Dermis blood vessel endothelial cell (primary cell): ENCODE data around the gene RBBP4. TPM values are rescaled to one million over a fixed set of nuclear protein-coding genes. Genes with fewer than 3 reads are reported as not detected.

Source experiments
- DNase-seq: peaks from one replicate; pipeline ENCODE4 v3.0.0; 2010
- total RNA-seq: library from RNA; depleted of rRNA; stranded (reverse); fragments of >200 nt; gene quantifications from 2 replicates; pipeline ENCODE4 v1.2.3, GENCODE V29; 2014

The RBBP4 gene
- total RNA-seq, 1 donor from 2014 or later, result 193 TPM

DNA sequence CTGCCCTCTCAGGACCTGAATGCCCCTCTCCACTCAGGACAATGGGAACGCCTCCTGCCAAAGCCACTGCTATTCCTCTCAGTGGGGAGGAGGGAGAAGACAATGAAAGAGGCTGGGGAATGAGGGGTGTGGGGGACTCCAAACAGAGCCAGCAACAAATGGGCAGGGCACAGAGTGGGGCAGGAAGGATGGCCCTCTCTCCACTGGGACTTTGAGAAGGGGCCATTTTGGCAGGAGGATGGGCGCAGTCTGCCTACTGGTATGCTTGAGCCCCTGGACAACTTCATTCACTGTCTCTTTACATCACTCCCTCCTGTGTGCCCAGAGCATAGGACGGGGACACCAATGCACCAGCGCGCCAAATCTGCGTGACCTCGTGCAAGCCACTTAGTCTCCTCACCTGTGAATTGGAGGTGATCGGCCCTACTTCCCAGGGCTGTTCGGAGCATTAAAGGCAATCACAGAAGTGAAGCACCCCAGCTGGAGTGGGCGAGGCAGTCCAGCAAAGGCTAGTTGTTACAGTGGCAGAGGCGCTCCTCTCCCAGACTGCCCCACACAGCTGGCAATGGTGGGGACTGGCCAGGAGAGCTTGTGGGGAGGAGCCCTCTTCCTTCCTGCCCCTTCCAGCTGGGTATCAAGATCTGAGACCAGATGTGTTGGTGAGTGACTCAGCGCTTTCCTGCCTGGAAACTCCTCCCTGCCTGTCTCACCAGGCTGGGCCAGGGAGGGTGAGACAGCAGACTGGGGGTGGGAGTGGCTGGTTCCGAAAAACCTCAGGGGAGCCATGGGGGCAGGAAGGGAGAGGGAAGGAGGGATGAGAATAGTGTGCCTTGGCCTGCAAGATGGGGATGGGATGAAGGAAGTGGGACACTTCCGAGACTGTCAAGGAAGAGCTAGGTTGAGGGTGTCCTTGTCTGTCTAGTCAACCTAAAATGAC is 73.9 kb downstream of the RBBP4 start:
- peak; percentile 88 for DNase-seq

DNA sequence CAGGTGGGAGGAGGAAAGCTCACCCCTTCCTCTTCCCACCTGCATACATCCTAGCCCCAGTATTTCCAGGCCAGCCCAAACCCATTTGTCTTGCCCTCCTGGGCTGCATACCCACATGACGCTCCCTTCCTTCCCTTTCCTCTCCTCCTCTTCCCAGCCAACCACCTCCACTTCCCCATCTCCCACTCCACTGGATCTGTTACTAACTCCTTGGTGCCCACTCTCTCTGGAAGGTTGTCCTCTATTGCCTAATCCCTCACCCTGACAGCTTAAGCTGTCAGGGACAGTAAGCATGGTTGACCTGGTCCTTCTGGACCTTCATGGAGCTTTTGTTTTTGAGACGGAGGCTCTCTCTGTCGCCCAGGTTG is 74.6 kb downstream of the RBBP4 start:
- DNase-seq, result no peak

DNA sequence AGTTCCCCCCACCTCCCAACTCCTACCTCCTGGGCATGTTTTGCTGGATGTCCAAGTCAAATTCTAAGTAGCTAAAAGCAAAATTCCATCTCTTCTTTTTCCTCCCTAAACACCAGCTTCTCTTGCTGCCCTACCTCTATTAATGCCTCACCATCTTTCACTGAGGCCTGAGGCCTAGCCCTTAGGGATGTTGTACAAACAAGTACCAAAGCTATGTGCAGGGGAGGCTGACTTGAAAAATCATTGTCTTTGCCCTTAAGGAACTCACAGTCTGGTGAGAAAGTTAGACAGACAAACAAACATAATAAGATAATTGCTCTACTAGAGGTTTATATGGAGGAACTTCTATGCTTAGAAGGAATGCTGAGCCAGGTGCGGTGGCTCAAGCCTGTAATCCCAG is 76.9 kb downstream of the RBBP4 start:
- DNase-seq, result no peak

DNA sequence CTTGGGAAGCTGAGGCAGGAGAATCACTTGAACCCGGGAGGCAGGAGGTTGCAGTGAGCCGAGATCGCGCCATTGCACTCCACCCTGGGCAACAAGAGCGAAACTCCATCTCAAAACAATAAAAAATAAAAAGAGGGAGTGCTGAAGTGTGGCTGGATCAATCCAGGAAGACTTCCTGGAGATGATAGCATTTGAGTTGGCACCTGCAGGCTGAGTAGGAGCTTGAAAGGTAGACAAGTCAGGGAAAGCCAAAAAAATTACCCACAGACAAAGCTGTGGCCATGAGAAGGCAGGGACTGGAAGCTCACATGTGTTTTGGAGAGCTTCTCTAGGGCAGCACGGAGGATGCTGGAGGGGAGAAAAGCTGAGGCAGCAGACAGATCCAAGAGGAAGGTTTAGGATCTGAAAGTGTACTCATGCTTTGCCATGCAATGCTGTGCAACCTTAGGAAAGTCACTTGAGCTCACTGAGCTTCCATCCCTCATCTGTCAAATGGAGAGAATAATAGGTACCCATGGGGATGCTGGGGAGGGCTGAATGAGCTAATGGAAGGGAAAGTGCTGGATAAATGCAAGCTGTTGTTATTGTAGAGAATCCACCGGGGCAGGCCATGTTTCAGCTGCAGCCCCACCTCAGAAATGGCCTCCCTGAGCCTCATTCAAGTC is 77.5 kb downstream of the RBBP4 start:
- no peak for DNase-seq

DNA sequence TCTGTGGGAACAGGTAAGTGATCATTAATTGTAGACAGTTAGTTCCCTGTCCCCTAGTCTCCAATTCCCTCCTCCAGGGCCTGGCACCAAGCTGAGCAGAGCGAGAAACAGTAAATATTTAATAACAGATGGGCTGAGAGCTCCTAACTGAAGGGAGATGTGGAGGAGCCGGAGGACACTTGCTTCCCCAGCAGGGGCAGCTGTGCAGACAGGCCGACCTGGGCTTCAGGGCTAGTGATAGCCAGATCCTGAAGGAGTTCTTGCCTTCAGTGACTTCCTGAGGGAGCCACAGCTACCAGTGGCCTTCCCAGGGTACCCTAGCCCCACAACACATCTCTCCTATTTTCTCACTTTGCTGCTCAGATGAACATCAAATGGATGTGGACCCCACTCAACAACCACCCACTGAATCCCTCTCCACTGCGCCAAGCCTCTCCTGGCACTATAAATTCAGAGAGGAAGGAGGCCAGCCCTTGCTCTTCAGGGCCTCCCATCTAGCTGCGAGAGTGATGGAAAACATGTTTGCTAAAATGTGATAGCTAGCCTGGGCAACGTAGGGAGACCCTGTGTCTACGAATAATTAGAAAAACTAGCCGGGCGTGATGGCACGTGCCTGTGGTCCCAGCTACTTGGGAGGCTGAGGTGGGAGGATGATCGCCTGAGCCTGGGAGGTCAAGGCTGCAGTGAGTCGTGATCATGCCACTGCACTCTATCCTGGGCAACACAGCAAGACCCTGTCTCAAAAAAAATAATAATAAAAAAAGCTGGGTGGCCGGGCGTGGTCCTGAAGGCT is 78.4 kb downstream of the RBBP4 start:
- DNase-seq, result no peak

DNA sequence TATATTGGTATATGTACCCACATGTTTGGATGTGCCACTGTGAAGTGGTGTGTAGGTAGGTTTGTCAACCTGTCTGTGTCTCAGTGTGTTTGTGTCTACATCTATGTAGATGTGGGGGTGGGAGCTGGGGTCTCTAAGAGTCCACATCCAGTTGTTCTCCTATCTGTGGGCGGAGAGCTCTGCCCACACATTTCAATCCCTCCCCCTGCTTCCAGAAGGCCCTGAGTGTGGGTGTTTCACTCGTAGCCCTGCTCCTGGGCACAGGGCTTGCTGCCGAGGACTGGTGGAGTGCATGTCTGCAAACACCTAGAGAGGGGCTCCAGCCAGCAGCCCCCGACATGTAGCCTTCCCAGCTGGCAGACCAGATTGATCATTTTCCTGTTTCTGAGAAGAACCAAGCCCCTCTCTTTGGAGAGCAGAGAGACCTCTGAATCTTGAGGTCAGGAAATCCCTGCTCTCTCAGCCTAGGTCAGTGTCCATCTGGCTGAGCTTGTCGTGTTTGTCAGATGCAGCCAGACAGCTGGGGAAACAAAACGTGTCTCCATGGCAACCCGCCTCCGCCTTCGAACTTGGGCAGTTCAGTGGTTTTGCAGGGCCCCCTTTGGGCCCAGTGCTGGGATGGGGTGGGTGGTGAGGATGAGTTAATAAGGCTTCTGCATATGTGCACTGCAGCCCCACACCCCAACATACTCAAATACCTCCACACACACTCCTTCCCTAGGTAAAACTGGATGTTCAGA is 82.7 kb downstream of the RBBP4 start:
- DNase-seq, result peak; percentile 20

Other genes with a start within 250 kb of the RBBP4 start
- under 0.01 TPM in 2 replicates for gene ZBTB8B, start 186.1 kb upstream of the RBBP4 start, total RNA-seq
- 11.3 and 12.6 TPM in 2 replicates for gene ZBTB8A, start 111.8 kb upstream of the RBBP4 start, total RNA-seq
- 39.1 and 51.4 TPM in 2 replicates for gene ZBTB8OS, start 658 bp upstream of the RBBP4 start, total RNA-seq
- gene SYNC, start 51.6 kb downstream of the RBBP4 start, total RNA-seq, result 16.4 and 21.4 TPM in 2 replicates
- gene YARS1, start 166.2 kb downstream of the RBBP4 start, total RNA-seq, result 63.6 and 84.0 TPM in 2 replicates
- 33.7 and 50.0 TPM in 2 replicates for gene S100PBP, start 166.4 kb downstream of the RBBP4 start, total RNA-seq
- gene FNDC5, start 219.7 kb downstream of the RBBP4 start, total RNA-seq, result 0.85 and 0.88 TPM in 2 replicates
- gene HPCA, start 235.3 kb downstream of the RBBP4 start, total RNA-seq, result 0.05 TPM in 1 of 2 replicates, not detected in the other